ENCODE measurements around the gene SLC15A2.
"Not testable (repeated sequence)": the region's sequence is repeated elsewhere in the genome, so short reads cannot be mapped to it uniquely, and the experiment has no call there.

The SLC15A2 gene, protein sequence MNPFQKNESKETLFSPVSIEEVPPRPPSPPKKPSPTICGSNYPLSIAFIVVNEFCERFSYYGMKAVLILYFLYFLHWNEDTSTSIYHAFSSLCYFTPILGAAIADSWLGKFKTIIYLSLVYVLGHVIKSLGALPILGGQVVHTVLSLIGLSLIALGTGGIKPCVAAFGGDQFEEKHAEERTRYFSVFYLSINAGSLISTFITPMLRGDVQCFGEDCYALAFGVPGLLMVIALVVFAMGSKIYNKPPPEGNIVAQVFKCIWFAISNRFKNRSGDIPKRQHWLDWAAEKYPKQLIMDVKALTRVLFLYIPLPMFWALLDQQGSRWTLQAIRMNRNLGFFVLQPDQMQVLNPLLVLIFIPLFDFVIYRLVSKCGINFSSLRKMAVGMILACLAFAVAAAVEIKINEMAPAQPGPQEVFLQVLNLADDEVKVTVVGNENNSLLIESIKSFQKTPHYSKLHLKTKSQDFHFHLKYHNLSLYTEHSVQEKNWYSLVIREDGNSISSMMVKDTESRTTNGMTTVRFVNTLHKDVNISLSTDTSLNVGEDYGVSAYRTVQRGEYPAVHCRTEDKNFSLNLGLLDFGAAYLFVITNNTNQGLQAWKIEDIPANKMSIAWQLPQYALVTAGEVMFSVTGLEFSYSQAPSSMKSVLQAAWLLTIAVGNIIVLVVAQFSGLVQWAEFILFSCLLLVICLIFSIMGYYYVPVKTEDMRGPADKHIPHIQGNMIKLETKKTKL

DNA sequence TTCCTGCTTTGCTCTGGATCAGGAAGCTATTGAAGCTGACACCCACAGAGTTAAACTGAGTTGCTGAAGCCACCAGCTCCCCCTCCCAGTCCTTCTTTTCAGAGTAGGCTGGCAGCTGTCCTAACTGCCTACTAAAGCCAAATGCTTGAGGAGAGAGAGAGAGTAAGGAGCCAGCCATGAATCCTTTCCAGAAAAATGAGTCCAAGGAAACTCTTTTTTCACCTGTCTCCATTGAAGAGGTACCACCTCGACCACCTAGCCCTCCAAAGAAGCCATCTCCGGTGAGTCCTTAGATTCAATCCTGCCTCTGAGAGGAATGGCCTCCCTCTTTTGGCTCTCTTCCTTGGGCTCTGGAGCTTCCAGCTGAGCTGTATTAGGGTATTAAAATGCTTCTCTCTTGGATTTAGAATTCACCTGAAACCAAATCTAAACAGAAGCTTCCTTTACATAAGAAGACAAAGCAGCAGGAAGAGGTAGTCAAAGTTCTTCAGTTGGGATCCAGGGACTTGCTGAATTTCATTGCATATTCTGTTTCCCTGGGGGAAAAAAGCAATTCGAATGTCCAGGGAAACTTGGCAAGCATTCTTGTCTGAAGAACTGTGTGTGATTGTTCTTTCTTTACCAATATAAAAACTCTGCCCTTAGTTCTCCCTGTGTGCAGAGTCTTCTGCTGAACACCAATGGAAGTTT lies at the start of gene SLC15A2:
TSS of gene SLC15A2 (plus strand) at position 101 of the 690 bp plus-strand sequence. CDS start at position 177, 76 bp downstream.
- DNase-seq (ENCODE audit: low read depth in 2 of 2), result no peak

DNA sequence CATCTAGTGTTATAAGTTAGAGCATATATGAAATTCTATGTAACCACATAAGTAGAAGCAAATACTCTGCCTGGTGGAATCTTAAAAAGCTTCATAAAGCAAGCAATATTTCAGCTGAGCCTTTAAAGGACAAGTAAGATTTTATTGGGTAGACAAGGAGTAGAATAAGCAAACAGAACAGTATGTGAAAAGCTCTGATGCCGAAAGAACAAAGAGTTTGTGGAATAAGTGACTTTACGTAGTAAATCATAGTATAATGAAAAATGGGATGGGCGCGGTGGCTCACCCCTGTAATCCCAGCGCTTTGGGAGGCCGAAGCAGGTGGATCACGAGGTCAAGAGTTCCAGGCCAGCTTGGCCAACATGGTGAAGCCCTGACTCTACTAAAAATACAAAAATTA lies 49.3 kb upstream of the SLC15A2 start:
- no peak for DNase-seq (ENCODE audit: low read depth in 2 of 2)

DNA sequence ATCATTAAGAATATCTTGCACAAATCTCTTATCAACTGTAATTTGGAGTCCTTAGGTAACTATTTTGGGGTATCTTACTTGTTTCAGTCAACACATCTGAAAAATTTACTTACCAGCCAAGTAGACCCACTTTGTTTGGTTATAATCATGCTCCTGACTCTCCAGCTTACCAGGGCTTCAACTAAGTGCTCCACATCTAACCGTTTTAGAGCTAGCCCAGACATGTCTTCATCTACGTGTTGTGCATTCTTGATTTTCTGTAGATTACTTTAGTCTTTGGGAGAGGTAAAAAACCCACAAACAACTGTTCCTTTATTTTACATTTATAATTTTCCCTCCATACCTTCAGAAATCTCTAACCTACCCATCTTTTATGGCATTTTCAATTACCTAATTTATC lies 41.9 kb upstream of the SLC15A2 start:
- no peak for DNase-seq (ENCODE audit: low read depth in 2 of 2)

DNA sequence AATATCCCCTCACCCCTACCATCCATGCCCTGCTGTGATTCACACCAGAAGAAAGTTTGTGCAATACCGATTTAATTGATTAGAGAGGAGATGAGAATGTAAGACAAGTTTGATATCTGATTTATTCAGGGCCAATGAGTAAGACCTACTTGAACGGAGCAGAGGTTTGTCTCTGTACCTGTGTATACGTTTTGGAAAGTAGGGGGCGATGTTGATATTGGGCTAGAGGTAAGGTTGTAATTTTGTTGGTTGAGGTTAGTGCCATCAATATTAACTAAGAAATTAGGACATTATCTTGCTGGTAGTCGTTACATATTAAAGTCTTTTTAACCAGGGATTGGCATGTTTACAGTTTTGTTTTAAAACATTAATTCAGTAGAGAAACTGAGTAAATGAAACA lies 38.6 kb upstream of the SLC15A2 start:
- DNase-seq (ENCODE audit: low read depth in 2 of 2), result no peak

DNA sequence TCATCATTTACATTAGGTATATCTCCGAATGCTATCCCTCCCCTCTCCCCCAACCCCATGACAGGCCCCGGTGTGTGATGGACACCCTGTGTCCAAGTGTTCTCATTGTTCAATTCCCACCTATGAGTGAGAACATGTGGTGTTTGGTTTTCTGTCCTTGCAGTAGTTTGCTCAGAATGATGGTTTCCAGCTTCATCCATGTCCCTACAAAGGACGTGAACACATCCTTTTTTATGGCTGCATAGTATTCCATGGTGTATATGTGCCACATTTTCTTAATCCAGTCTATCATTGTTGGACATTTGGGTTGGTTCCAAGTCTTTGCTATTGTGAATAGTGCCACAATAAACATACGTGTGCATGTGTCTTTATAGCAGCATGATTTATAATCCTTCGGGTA lies 36.4 kb upstream of the SLC15A2 start:
- DNase-seq (ENCODE audit: low read depth in 2 of 2), result not testable (repeated sequence)

DNA sequence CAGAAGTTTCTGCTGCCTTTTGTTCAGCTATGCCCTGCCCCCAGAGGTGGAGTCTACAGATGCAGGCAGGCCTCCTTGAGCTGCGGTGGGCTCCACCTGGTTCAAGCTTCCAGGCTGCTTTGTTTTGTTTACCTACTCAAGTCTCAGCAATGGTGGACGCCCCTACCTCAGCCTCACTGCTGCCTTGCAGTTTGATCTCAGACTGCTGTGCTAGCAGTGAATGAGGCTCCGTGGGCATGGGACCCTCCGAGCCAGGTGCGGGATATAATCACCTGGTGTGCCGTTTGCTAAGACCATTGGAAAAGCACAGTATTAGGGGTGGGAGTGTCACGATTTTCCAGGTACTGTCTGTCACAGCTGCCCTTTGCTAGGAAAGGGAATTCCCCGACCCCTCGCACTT lies 31.0 kb upstream of the SLC15A2 start:
- DNase-seq (ENCODE audit: low read depth in 2 of 2), result not testable (repeated sequence)

DNA sequence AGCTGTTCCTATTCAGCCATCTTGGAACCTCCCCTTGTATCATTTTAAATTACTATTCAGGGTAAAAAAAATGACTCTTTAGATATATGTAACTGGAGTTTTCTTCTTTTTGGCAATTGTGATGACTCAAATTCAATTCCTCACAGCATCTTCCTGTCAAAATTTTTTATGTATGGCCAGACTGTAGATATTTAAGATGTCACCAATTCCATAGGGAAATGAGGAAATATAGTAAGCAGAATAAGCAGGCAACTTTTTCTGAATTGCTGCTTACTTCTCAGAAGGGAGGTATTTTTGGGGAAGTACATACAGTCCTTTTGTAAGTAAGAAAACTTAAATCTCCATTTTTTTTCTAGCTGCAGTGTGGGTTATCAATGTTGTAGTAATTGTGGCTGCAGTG lies 30.4 kb upstream of the SLC15A2 start:
- no peak for DNase-seq (ENCODE audit: low read depth in 2 of 2)

DNA sequence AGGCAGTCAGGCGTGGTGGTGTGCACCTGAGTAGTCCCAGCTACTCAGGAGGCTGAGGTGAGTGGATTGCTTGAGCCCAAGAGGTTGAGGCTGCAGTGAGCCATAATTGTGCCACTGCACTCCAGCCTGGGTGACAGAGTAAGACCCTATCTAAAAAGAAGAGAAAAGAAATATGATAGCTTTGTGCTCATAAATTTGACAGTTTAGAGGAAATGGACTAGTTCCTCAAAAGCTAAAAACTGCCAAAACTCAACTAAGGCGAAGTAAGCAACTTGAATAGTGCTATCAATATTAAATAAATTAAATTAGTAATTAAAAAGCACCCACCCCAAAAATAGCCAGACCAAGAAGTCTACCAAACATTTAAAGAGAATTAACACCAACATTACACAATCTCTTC lies 24.5 kb upstream of the SLC15A2 start:
- no peak for DNase-seq (ENCODE audit: low read depth in 2 of 2)

DNA sequence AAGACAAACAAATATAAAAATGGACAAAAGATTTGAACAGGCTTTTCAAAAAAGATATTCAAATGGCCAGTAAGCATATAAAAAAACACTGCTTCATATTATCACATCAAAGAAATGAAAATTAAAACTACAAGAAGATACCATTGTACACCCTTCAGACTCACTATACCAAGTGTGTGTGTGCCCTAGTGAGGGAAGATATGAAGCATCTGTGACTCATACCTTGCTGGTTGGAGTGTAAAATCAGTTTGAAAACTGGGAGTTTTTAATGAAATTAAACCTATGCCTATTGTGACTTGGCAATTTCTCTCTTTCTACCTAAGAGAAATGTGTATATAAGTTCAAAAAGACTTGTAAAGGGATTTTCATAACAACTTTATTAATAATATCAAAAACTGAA lies 23.5 kb upstream of the SLC15A2 start:
- DNase-seq (ENCODE audit: low read depth in 2 of 2), result no peak

DNA sequence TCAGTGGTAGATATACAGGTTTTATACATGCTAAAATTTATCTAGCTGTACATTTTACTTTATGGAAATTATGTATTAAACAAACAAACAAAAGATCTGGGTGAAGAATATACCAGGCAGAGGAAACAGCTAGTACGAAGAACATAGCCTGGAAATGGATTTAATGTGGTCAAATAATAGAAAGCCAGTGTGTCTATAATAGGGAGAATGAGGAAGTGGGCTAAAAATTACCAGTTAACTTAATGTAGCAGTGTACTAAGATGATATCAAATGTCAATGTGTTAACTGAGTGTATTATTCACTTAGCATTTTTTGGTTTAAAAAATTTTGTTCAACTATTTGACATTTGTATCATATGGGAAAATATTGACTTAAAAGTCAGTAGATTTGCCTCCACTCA lies 22.8 kb upstream of the SLC15A2 start:
- DNase-seq (ENCODE audit: low read depth in 2 of 2), result no peak

DNA sequence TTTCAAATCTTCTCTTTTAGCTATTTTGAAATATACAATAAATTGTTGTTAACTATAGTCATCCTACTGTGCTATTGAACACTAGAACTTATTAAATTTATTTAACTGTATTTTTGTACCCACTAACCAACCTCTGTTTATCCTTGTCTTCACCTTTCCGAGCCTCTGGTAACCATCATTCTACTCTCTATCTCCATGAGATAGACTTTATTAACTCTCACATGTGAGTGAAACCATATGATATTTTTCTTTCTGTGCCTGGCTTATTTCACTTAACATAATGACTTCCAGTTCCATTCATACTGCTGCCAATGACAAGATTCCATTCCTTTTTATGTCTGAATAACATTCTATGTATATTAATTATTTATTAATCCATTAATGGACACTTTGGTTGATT lies 15.8 kb upstream of the SLC15A2 start:
- no peak for DNase-seq (ENCODE audit: low read depth in 2 of 2)

DNA sequence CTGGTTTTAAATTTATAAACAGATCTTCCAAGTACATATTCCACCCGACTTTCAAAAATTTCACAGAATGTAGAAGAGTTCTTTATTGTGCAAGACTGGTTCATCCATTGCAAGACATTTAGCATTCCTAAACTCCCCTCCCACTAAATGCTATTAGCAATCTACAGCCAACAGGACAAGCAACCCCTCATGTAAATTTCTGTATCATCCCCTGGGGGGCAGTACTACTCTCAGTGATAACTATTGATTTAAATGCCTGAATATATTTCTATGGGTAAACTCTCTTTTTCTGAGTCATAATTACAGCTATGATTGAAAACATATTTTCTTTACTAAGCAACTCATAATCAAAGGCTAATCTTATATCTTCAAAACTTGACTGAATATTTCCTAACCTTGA lies 10.7 kb upstream of the SLC15A2 start:
- DNase-seq (ENCODE audit: low read depth in 2 of 2), result no peak

DNA sequence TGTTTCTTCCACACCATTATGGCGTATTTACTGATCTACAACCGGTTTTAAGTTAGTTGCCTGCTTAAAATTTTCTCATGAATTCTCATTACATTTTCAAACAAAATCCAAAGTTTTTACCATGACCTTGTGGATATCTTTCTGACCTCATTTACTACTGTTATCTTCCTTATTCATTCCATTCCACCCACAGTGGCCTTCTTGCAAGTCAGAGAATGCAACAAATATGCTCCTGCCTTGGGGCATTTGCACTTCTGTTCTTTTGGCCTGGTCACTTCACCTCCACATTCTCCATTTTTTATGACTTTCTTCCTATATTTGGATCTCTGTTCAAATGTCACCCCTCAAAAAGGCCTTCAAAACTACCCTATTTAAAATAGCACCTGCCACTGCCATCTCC lies 8.8 kb upstream of the SLC15A2 start:
- DNase-seq (ENCODE audit: low read depth in 2 of 2), result no peak

DNA sequence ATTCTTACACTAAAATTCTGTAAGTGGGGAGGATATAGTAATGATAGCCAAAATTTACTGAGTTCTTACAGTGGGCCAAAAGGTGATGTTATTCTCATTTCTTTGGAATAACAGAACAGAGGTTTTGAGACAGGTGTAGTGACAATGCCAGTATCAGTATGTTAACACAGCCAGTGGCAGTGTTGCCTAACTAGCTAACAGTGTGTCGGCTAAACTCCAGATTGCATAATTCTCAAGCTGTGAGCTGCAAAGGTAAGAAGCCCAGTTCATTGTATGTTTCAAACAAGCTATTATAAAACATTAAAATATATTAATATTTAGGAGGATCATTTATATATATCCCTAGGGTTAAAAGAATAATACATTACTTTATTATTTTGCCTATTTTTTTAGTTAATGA lies 920 bp downstream of the SLC15A2 start:
- no peak for DNase-seq (ENCODE audit: low read depth in 2 of 2)

DNA sequence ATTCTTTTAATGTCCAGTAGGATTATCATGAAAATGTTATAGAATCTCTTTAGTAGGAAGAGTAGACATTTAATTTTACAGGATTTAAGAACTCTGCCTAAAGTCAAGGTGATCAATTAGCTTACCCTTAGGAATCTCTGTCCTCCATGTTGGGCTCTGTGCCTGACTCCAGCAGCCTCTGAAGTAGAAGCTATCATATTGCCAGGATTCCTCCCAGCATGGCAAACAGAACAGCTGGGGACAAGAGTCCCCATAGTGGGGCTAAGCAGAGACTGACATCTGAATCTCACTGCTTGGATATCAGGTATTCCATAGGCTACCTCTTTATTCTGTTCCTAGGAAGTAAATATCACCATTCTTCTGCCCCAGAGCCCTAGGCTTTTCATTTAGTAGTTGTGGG lies 1.5 kb downstream of the SLC15A2 start:
- DNase-seq (ENCODE audit: low read depth in 2 of 2), result no peak

DNA sequence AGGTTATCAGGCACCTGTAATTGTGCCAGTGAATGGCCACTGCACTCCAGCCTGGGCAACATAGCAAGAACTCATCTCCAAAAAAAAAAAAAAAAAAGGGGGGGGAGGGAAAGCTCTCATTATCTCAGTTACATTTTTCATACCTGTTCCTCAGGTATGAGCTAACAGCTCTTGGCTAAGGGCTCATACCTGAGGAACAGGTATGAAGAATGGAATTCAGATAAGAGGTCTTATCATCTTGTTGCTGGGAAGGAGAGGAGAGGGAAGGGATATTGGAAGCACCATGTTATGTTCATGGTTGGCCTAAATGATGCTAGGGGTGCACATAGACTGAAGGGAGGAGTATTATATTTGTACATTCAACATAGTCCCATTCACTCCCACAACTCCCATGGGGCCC lies 2.6 kb downstream of the SLC15A2 start:
- no peak for DNase-seq (ENCODE audit: low read depth in 2 of 2)

DNA sequence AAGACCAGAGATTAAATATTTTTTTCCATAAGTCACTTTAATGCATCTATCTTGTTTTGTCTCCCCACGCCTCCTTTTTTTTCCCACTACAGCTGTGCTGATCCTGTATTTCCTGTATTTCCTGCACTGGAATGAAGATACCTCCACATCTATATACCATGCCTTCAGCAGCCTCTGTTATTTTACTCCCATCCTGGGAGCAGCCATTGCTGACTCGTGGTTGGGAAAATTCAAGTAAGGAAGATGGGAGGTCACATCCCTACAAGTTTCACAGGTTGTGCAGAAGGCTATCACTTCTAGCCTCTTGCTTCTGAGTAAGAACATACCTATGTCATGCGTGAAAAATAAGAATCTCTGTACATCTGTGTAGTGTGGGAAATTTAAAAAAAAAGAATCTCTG lies 3.1 kb downstream of the SLC15A2 start:
- no peak for DNase-seq (ENCODE audit: low read depth in 2 of 2)

DNA sequence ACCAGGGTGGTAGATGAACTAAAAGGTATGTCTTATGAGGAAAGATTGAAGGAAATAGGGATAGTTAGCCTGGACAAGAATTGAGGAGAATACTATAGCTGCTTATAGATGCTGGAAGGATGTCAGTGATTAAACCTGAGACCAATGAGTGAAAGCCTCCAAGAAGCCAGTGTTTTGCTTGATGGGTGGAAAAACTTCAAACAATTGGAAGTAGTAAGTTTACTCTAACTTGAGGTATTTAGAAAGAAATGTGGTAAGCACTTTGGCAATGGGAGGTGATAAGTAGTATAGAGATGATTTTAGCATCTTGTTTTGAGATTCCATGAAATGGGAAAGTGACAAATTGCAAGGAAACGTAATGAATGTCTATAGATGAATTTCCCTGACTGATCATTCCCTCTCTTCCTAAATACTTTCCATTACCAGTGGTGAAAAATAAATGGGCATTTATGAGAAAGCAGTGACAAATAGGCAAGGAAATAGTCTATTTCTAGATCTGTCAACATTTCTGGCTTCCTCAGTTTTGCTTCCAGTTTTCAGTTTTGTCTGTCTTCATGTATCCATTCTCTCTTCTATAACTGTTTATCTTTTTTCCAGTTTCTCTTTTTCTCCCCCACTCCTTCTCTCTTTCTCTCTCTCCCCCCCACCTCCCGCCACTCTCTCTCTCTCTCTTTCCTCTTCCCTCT lies 19.2 kb downstream of the SLC15A2 start:
- no peak for DNase-seq (ENCODE audit: low read depth in 2 of 2)

DNA sequence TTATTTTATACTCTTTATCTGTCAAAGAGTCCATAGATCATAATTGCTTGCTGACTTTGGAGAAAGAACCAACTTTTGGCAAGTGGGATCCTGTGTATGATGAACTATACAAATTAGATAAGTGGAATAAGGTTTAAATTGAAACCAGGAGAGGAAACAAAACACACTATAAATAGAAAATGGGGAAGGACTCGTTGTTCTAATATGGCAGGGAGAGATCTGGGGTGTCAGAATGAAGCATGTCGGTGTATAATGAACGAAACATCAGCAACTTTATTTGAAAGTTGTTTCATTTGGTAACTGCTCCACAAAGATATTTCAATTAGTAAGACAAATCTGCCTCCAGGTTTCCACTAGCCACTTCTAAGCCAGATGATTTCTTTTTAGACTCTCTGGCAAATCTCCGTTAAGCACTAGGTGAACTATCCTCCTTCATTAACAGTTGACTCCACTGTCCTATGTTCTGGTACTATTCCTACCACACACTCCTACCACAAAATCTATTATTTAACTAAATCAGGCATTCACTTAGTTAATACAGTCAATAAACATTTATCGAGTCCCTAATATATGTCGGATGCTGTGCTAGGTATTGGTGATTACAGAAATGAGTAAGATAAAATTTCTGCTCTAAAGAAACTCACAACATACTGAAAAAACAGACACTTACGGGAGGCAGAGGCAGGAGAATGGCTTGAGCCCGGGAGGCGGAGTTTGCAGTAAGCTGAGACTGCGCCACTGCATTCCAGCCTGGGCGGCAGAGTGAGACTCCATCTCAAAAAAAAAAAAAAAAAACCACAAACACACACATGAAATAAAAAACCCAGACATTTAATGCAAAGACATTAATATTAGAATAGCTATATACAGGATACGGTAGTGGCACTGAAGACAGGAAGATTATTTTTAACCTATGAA lies 20.1 kb downstream of the SLC15A2 start:
- DNase-seq (ENCODE audit: low read depth in 2 of 2), result no peak

DNA sequence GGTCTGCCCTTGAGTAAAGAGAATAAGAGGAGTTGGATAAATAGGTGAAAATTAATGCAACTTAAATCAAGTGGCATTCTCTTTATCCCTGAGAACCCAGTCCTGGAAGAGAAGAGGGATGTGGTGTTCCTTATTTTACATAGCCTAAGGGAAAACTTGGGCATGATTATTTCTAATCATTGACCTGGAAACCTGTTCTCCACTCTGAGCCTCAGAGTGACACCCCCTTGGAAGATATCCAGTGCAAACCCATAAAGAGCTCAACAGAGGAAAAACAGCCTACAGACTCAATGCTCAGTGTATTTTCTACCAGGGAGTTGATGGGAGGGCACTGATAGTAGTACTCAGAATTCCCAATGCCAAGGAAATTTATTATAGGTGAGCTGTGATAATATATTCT lies 22.0 kb downstream of the SLC15A2 start:
- no peak for DNase-seq (ENCODE audit: low read depth in 2 of 2)

All from activated CD8-positive, alpha-beta memory T cell treated with anti-CD3 and anti-CD28 coated beads for 4 hours (primary cell).